Measurements from ENCODE around the gene SUSD1. TPM values are rescaled to one million over a fixed set of nuclear protein-coding genes. Genes with fewer than 3 reads are reported as not detected.
A peak's percentile ranks its signal among the peaks of the same experiment; 100 is the strongest.

Gene SUSD1
- total RNA-seq, 1 donor, result 14.5 TPM

- no peak for TF ChIP-seq CTCF (IDR thresholded peaks at IDR 0.05; ENCODE audit: extremely low read depth, low read depth, low read length)
- peak overlapping the region; percentile 61 for H3K27ac ChIP-seq (ENCODE audit: low read depth, low read length)
- no peaks in the 10 kb centered on the region for H3K79me2 ChIP-seq (ENCODE audit: insufficient read depth, low read length)
- peak; percentile 48 for DNase-seq (ENCODE audit: insufficient read length, low spot score, missing footprints)
- peaks cover 48% of the 10 kb centered on the region for H3K4me1 ChIP-seq (ENCODE audit: insufficient read depth, low read length)
- H3K27me3 ChIP-seq (ENCODE audit: insufficient read depth, low read length), result no peaks in the 10 kb centered on the region
- H3K4me2 ChIP-seq (ENCODE audit: insufficient read depth, low read length), result no peak overlapping the region
- no peak overlapping the region for H2AFZ ChIP-seq (ENCODE audit: low read length)
- H3K36me3 ChIP-seq (ENCODE audit: insufficient read depth, low read length), result no peaks in the 10 kb centered on the region
- no peaks in the 10 kb centered on the region for H3K9me3 ChIP-seq (ENCODE audit: low read depth, low read length)
- no peak overlapping the region for H3K4me3 ChIP-seq (ENCODE audit: insufficient read depth, low read length)
- H4K20me1 ChIP-seq (ENCODE audit: insufficient read depth, low read length), result no peaks in the 10 kb centered on the region
Observed at GRCh38 chr9:112063151-112063550, 111.9 kb downstream of the SUSD1 start.

- no peak overlapping the region for H2AFZ ChIP-seq (ENCODE audit: low read length)
- no peaks in the 10 kb centered on the region for H4K20me1 ChIP-seq (ENCODE audit: insufficient read depth, low read length)
- H3K36me3 ChIP-seq (ENCODE audit: insufficient read depth, low read length), result no peaks in the 10 kb centered on the region
- no peak overlapping the region for H3K4me3 ChIP-seq (ENCODE audit: insufficient read depth, low read length)
- no peaks in the 10 kb centered on the region for H3K27me3 ChIP-seq (ENCODE audit: insufficient read depth, low read length)
- peak overlapping the region; percentile 45 for H3K4me2 ChIP-seq (ENCODE audit: insufficient read depth, low read length)
- TF ChIP-seq CTCF (IDR thresholded peaks at IDR 0.05; ENCODE audit: extremely low read depth, low read depth, low read length), result no peak
- DNase-seq (ENCODE audit: insufficient read length, low spot score, missing footprints), result peak; percentile 96
- peaks cover 46% of the 10 kb centered on the region for H3K4me1 ChIP-seq (ENCODE audit: insufficient read depth, low read length)
- no peaks in the 10 kb centered on the region for H3K79me2 ChIP-seq (ENCODE audit: insufficient read depth, low read length)
- H3K27ac ChIP-seq (ENCODE audit: low read depth, low read length), result peak overlapping the region; percentile 98
- H3K9me3 ChIP-seq (ENCODE audit: low read depth, low read length), result no peaks in the 10 kb centered on the region
Observed at GRCh38 chr9:112061152-112061740, 113.9 kb downstream of the SUSD1 start.

GRCh38 chr9:112059966-112060320 is 115.2 kb downstream of the SUSD1 start:
- H3K4me2 ChIP-seq (ENCODE audit: insufficient read depth, low read length), result no peak overlapping the region
- peak overlapping the region; percentile 98 for H3K27ac ChIP-seq (ENCODE audit: low read depth, low read length)
- no peaks in the 10 kb centered on the region for H3K27me3 ChIP-seq (ENCODE audit: insufficient read depth, low read length)
- no peaks in the 10 kb centered on the region for H3K79me2 ChIP-seq (ENCODE audit: insufficient read depth, low read length)
- no peak overlapping the region for H2AFZ ChIP-seq (ENCODE audit: low read length)
- no peaks in the 10 kb centered on the region for H3K36me3 ChIP-seq (ENCODE audit: insufficient read depth, low read length)
- no peaks in the 10 kb centered on the region for H3K9me3 ChIP-seq (ENCODE audit: low read depth, low read length)
- H4K20me1 ChIP-seq (ENCODE audit: insufficient read depth, low read length), result no peaks in the 10 kb centered on the region
- no peak for DNase-seq (ENCODE audit: insufficient read length, low spot score, missing footprints)
- no peak for TF ChIP-seq CTCF (IDR thresholded peaks at IDR 0.05; ENCODE audit: extremely low read depth, low read depth, low read length)
- H3K4me3 ChIP-seq (ENCODE audit: insufficient read depth, low read length), result no peak overlapping the region
- H3K4me1 ChIP-seq (ENCODE audit: insufficient read depth, low read length), result peaks cover 33% of the 10 kb centered on the region

- Histone ChIP-seq H3K27ac (ENCODE audit: low read depth, low read length) (peak overlapping the region; percentile 98), H3K36me3 (ENCODE audit: insufficient read depth, low read length) (no peaks in the 10 kb centered on the region), H3K79me2 (ENCODE audit: insufficient read depth, low read length) (no peaks in the 10 kb centered on the region), H3K4me3 (ENCODE audit: insufficient read depth, low read length) (no peak overlapping the region), H3K4me2 (ENCODE audit: insufficient read depth, low read length) (no peak overlapping the region), H2AFZ (ENCODE audit: low read length) (peak overlapping the region; percentile 15), H4K20me1 (ENCODE audit: insufficient read depth, low read length) (no peaks in the 10 kb centered on the region), H3K4me1 (ENCODE audit: insufficient read depth, low read length) (peaks cover 33% of the 10 kb centered on the region), H3K9me3 (ENCODE audit: low read depth, low read length) (no peaks in the 10 kb centered on the region), H3K27me3 (ENCODE audit: insufficient read depth, low read length) (no peaks in the 10 kb centered on the region)
- no peak for TF ChIP-seq CTCF (IDR thresholded peaks at IDR 0.05; ENCODE audit: extremely low read depth, low read depth, low read length)
- DNase-seq (ENCODE audit: insufficient read length, low spot score, missing footprints), result peak; percentile 52
Observed at GRCh38 chr9:112059145-112059965, 115.7 kb downstream of the SUSD1 start.

Data from osteoblast (primary cell).